Effector memory CD8-positive, alpha-beta T cell (primary cell): Measurements from ENCODE around the gene ZNF831.
A peak's percentile ranks its signal among the peaks of the same experiment; 100 is the strongest.

Source experiments
- ATAC-seq: fragments of 150-1000 bp; cut with Tn5 transposase; replicated peaks from 2 replicates; pipeline ENCODE4 v1.10.0; 2021; ENCODE audit warnings: mild to moderate bottlenecking, moderate library complexity
- DNase-seq, 3 experiments: peaks; one replicate each; pipeline ENCODE4 v3.0.0; 2021
- H3K27ac Mint-ChIP-seq, 2 donors: one replicate each; pipeline ENCODE4 v1.8.0; 2022; ENCODE audit warnings: mild to moderate bottlenecking in 2 of 2, mixed read lengths in 2 of 2, moderate library complexity in 2 of 2
- H3K27me3 Mint-ChIP-seq, 2 donors: one replicate each; pipeline ENCODE4 v1.8.0; 2022; ENCODE audit warnings: mixed read lengths in 2 of 2
- H3K36me3 Mint-ChIP-seq: one replicate; pipeline ENCODE4 v1.8.0; 2022; ENCODE audit warnings: mild to moderate bottlenecking, moderate library complexity, mixed read lengths; ENCODE audit not compliant: insufficient read depth
- H3K4me1 Mint-ChIP-seq, 2 donors: one replicate each; pipeline ENCODE4 v1.8.0; 2022; ENCODE audit warnings: low read depth in 2 of 2, mixed read lengths in 2 of 2
- H3K4me3 Mint-ChIP-seq, 2 donors: one replicate each; pipeline ENCODE4 v1.8.0; 2022; ENCODE audit warnings: mild to moderate bottlenecking in 2 of 2, mixed read lengths in 2 of 2, moderate library complexity in 2 of 2
- H3K9me3 Mint-ChIP-seq, 2 donors: one replicate each; pipeline ENCODE4 v1.8.0; 2022; ENCODE audit warnings: mixed read lengths in 2 of 2

The ZNF831 gene

DNA sequence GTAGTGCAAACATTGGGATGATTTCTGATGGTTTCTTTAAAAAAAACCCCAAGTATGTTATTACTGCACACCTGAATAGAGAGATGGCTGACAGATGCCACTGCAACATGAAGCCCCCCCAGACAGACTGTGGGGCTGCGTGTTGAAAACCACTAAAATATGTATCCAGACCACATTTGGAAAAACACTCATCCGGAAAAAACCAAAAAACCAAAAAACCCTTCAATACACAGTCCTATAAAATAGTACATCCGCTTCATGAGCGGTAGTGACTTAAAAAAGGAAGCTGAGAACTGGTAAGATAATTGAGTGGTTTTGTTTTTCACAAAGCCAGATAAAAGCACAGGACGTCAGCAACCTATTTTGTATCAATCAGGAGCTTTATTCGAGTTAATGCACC lies 89.7 kb downstream of the ZNF831 start:
- peaks cover 41 to 45% of the 10 kb centered on the region in 2 donors for H3K4me1 Mint-ChIP-seq
- peak overlapping the region; percentile 89 to 90 for H3K27ac Mint-ChIP-seq
- DNase-seq, result peak in 2 of 3 experiments; percentile 5 to 12
- H3K27me3 Mint-ChIP-seq, result no peaks in the 10 kb centered on the region
- ATAC-seq, result peak; percentile 71
- H3K9me3 Mint-ChIP-seq, result no peaks in the 10 kb centered on the region
- H3K36me3 Mint-ChIP-seq, result peaks cover 30% of the 10 kb centered on the region
- H3K4me3 Mint-ChIP-seq, result peak overlapping the region; percentile 54 to 72

DNA sequence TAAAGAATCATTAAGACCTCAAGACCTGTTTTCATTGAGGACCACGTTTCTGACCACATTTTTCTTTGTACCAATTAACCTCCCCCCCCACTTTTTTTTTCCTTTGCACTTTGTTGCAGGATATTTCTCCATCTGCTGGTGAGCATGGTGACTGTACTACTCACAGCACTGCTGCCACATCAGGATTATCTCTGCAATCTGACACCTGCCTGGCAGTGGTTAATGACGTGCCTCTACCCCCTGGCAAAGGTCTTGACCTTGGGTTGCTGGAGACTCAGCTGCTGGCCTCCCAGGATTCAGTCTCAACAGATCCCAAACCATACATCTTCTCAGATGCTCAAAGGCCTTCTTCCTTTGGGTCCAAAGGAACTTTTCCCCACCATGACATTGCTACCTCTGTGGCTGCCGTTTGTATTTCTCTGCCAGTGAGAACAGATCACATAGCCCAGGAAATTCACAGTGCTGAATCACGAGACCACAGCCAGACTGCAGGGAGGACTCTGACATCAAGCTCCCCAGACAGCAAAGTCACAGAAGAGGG lies 90.2 kb downstream of the ZNF831 start:
- no peaks in the 10 kb centered on the region for H3K9me3 Mint-ChIP-seq
- DNase-seq (peak; percentile 17 to 25 (median 21)), ATAC-seq (peak; percentile 71)
- peaks cover 30% of the 10 kb centered on the region for H3K36me3 Mint-ChIP-seq
- peak overlapping the region; percentile 89 to 90 for H3K27ac Mint-ChIP-seq
- H3K4me1 Mint-ChIP-seq, result peaks cover 41 to 46% of the 10 kb centered on the region in 2 donors
- peak overlapping the region; percentile 54 to 72 for H3K4me3 Mint-ChIP-seq
- H3K27me3 Mint-ChIP-seq, result no peaks in the 10 kb centered on the region

DNA sequence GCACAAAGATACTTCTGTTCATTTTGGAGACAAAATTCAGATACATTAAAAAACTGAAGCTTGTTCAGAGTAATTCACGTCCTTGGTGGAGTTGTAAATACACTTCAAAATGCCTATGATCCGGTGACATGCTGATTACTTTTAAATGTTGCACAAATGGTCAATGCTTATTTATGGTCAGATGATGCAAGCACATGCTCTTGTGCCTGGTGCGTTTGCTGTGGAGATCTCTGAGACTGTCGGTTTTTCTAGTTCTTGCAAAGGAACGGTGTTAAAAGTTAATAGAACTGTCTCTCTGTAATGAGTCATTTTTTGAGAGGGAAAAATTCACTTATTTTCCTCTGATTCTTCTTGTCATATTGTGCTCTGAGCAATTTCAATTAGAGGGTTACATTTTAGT lies 91.6 kb downstream of the ZNF831 start:
- H3K4me1 Mint-ChIP-seq, result peaks cover 41 to 44% of the 10 kb centered on the region in 2 donors
- peaks cover 28% of the 10 kb centered on the region for H3K36me3 Mint-ChIP-seq
- no peaks in the 10 kb centered on the region for H3K27me3 Mint-ChIP-seq
- H3K4me3 Mint-ChIP-seq, result no peak overlapping the region
- H3K27ac Mint-ChIP-seq, result peak overlapping the region; percentile 89 to 90
- H3K9me3 Mint-ChIP-seq, result no peaks in the 10 kb centered on the region
- ATAC-seq (no peak), DNase-seq (no peak)

DNA sequence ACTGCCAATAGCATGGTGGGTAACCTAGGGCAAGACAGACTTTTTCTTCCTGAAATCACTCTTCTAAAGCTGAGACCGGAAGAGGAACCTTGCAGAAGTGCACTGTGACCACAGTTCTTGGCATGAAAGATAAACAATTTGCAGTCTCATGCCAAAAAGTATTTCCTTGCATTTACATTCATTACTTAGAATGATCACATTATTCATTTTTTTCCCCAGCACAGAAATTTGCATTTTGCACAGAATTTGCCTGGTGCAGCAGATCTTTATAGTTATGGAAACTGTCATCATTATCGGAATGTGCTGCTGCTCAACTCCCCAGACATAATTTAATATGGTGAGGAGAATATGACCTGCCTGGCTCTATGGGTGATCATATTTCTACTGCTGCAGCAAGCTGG lies 94.6 kb downstream of the ZNF831 start:
- no peak for ATAC-seq
- Mint-ChIP-seq H3K27me3 (no peaks in the 10 kb centered on the region), H3K9me3 (no peaks in the 10 kb centered on the region), H3K27ac (peak overlapping the region in 1 of 2 donors; percentile 56), H3K36me3 (peaks cover 15% of the 10 kb centered on the region), H3K4me1 (peaks cover 20 to 26% of the 10 kb centered on the region in 2 donors), H3K4me3 (peak overlapping the region; percentile 3 to 11)
- DNase-seq, result no peak

DNA sequence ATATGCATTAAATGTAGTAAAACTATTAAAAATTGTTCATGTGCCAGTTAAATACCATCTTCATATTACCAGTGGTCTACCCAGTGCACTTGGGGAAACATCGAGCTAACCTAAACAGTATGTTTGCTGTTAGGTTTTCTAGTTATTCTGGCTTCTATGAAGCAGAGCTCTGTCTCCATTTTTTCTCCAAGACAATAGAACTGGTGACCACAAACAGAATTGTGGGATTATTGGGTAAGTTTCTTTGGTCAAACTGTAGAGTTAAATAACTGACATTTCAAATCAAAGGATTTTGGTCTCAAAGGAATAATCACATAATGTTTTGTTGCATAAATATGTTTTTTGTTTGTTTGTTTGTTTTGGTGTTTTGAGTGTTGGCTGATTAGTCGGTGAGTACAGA lies 96.3 kb downstream of the ZNF831 start:
- peak overlapping the region in 1 of 2 donors; percentile 26 for H3K27ac Mint-ChIP-seq
- no peak overlapping the region for H3K4me3 Mint-ChIP-seq
- ATAC-seq (no peak), DNase-seq (no peak)
- no peaks in the 10 kb centered on the region for H3K27me3 Mint-ChIP-seq
- peaks cover 8 to 14% of the 10 kb centered on the region in 2 donors for H3K4me1 Mint-ChIP-seq
- peaks cover 10% of the 10 kb centered on the region for H3K36me3 Mint-ChIP-seq
- no peaks in the 10 kb centered on the region for H3K9me3 Mint-ChIP-seq

DNA sequence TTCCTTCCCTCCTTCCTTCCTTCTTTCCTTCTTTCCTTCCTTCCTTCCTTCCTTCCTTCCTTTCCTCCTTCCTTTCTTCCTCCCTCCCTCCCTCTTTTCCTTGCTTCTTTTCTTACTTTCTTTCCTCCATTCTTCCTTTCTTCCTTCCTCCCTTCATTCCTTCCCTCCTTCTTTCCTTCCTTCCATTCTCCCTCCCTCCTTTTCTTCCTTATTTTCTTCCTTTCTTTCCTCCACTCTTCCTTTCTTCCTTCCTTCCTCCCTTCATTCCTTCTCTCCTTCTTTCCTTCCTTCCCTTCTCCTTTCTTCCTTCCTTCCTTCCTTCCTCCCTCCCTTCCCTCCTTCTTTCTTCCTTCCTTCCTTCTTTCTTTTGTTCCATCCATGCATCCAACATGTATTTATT lies 101.7 kb downstream of the ZNF831 start:
- Mint-ChIP-seq H3K27me3 (peaks cover 5 to 35% of the 10 kb centered on the region in 2 donors), H3K9me3 (no peaks in the 10 kb centered on the region), H3K4me1 (peaks cover 10% of the 10 kb centered on the region in 2 donors), H3K36me3 (no peaks in the 10 kb centered on the region), H3K4me3 (no peak overlapping the region), H3K27ac (no peak overlapping the region)
- DNase-seq, result no peak
- ATAC-seq, result no peak

DNA sequence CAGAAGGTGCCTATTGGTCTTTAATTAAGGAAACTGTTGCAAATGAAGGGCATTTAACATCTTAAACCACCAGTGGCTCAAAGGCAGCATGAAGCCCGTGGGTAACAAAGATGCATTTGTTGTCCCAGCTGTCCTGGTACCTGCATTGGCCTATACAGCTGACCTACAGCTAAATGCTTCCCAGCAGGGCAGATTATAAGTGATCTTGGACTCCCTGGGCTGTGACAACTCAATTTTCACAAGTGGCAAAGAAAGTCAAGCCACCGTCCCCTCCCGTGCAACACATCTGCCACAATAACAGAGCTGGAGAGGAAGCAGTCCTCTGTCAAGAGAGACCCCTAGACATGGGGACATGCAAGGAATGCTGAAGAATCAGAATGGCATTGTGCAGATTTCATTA lies 105.2 kb downstream of the ZNF831 start:
- Mint-ChIP-seq H3K9me3 (no peaks in the 10 kb centered on the region), H3K27me3 (peaks cover 13 to 53% of the 10 kb centered on the region in 2 donors), H3K4me3 (peak overlapping the region; percentile 31 to 57), H3K36me3 (no peaks in the 10 kb centered on the region), H3K4me1 (peaks cover 10 to 15% of the 10 kb centered on the region in 2 donors), H3K27ac (no peak overlapping the region)
- no peak for DNase-seq
- no peak for ATAC-seq

DNA sequence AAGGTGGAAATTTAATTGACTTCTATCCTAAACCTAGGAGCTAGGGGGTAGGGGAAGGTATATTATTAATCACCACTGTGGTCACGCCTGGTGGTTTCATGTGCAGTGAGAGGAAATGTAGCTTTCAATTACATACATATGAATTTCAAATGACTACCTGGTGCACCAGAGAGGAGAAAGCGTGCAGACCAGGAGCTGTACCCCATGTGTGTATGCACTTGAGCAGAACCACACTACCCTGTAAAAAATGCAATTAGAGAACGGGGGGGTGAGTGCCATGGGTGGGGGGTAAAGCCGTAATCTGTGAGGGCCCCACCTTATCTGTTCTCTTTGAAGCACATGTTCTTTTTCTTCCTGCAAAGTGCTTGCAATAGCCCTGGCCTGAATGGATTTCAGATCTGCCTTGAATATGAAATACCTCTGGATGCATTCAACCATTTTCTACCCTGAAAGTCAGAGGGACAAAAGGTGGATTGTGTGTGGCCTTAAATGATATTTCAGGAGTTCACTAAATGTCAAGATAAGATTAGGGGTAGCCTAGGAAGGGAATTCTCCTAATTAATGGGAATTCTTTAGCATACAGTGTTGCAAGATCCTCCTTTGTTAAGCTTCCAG lies 105.9 kb downstream of the ZNF831 start:
- H3K27me3 Mint-ChIP-seq, result peaks cover 20 to 60% of the 10 kb centered on the region in 2 donors
- peak overlapping the region; percentile 31 to 57 for H3K4me3 Mint-ChIP-seq
- H3K9me3 Mint-ChIP-seq, result no peaks in the 10 kb centered on the region
- DNase-seq, result no peak
- no peaks in the 10 kb centered on the region for H3K36me3 Mint-ChIP-seq
- H3K27ac Mint-ChIP-seq, result no peak overlapping the region
- ATAC-seq, result peak; percentile 14
- H3K4me1 Mint-ChIP-seq, result peaks cover 15 to 22% of the 10 kb centered on the region in 2 donors

DNA sequence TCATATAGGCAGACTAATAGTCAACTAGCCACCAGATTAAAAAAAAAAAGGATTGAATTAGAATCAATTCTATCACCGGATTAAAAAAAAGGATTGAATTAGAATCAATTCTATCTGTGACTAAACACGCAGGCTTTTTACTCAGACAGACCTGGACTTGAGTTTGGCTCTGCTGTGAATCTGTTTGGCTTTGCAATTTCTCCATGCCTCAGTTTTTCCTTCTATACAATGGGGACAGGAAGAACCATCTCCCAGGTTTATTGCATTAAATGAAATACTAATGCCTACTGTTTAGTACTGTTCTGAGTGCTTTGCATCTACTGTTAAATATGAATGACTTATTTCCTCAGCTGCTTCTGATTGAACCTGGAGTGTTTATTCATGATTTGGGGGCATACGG lies 106.8 kb downstream of the ZNF831 start:
- Mint-ChIP-seq H3K9me3 (no peaks in the 10 kb centered on the region), H3K27ac (no peak overlapping the region), H3K4me1 (peaks cover 16 to 27% of the 10 kb centered on the region in 2 donors), H3K36me3 (no peaks in the 10 kb centered on the region), H3K27me3 (peaks cover 27 to 64% of the 10 kb centered on the region in 2 donors), H3K4me3 (no peak overlapping the region)
- no peak for ATAC-seq
- no peak for DNase-seq

DNA sequence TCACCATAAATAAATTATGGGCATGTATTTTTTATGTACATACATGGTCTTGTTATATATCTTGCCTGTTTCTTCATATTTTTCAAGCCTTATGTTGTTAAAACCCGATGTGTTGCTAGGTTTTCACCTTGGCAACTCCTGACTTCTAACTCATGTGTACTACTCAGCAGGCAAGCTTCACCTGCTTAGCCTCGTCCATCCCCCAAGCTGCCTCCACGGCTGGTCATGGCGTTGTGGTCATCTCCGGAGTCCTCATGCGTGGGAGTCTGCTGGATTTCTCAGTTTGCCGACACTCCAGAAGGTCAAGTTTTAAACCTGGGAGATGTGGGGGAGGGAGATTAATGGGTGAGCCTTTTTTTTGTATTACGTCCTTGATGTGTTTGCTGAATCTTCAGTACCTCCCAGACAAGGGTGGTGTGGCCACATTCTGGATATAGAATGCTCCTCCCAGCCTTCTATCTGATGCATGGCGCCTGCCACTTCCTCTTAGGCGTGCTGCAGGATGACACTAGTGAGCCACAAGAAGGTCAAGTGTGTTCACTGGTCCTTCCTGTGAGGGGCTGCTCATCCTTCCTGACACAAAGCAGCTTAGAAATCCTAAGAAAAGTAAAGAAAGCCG lies 110.2 kb downstream of the ZNF831 start:
- Mint-ChIP-seq H3K4me1 (peaks cover 16 to 25% of the 10 kb centered on the region in 2 donors), H3K36me3 (no peaks in the 10 kb centered on the region)

DNA sequence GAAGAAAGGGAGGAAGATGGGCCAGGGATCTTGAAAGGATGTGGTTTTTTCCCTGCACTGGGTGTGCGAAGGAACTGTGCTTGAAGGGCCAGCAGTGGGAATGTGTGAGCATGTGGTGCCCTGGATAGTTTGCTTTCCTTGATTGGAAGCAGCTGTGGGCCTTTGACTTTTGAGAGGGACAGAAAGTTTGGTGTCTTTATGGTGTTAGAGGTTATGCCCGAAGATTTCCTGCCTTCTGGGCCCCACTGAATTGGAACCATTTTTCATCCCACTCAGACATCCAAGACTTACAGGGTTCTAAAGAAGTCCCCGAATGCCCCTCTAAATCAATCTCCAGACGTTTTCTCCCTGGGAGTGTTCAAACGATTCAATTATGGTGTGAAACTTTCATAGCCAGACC lies 113.3 kb downstream of the ZNF831 start:
- Mint-ChIP-seq H3K27ac (no peak overlapping the region), H3K4me3 (no peak overlapping the region)

More for the DNA sequence above, 110.2 kb downstream of the ZNF831 start:
- ATAC-seq, result peak; percentile 50
- H3K27ac Mint-ChIP-seq, result peak overlapping the region in 1 of 2 donors; percentile 18
- no peak for DNase-seq
- H3K9me3 Mint-ChIP-seq, result no peaks in the 10 kb centered on the region
- H3K4me3 Mint-ChIP-seq, result peak overlapping the region in 1 of 2 donors; percentile 40
- H3K27me3 Mint-ChIP-seq, result peaks cover 35 to 54% of the 10 kb centered on the region in 2 donors

DNA sequence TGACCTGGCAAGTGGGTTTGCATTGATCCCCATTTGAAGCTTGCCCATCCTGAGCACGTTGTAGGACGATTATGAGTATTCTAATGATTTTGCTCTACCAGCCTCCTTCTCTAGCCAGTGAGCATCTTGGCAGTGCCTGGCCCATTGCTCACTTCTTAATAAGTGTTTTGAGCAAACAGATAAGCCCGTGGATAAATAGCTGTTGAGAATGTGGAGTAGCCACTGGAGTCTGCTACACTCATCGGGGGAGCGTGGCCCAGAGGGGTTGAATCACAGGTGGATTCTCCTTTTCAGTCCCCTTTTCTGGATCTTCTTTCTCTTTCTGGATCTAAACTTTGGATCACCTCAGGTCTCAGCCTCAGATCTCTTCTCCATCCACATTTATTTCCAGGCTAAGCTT lies 120.8 kb downstream of the ZNF831 start:
- Mint-ChIP-seq H3K9me3 (no peaks in the 10 kb centered on the region), H3K4me3 (no peak overlapping the region), H3K27ac (no peak overlapping the region), H3K27me3 (peaks cover 0 to 26% of the 10 kb centered on the region in 2 donors), H3K36me3 (no peaks in the 10 kb centered on the region), H3K4me1 (no peaks in the 10 kb centered on the region)
- DNase-seq, result no peak
- no peak for ATAC-seq

More for the DNA sequence above, 113.3 kb downstream of the ZNF831 start:
- Mint-ChIP-seq H3K27me3 (peaks cover 35 to 36% of the 10 kb centered on the region in 2 donors), H3K9me3 (no peaks in the 10 kb centered on the region), H3K36me3 (no peaks in the 10 kb centered on the region), H3K4me1 (peaks cover 6 to 18% of the 10 kb centered on the region in 2 donors)
- ATAC-seq (no peak), DNase-seq (no peak)

DNA sequence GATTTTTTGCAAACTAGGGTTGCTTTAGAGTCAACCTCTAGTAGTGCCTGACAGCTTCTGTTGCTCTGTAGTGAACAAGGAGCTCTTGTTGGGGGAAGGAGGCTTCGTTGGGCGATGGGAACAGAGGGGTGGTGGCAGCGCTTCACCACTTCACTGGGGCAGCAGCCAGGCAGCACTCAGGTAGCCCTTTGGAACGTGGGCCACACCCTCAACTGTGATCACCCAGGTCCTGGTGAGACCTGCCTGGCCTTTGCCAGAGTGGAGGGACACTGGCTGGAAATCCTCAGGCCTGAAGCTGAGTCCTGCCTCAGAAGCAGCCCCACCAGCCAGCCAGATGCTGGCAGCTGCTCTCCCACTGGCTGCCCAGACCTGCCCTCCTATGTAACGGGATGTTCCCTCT lies 126.4 kb downstream of the ZNF831 start:
- no peak overlapping the region for H3K27ac Mint-ChIP-seq
- ATAC-seq (no peak), DNase-seq (no peak)
- H3K9me3 Mint-ChIP-seq, result no peaks in the 10 kb centered on the region
- peaks cover 5 to 6% of the 10 kb centered on the region in 2 donors for H3K4me1 Mint-ChIP-seq
- H3K4me3 Mint-ChIP-seq, result no peak overlapping the region
- no peaks in the 10 kb centered on the region for H3K36me3 Mint-ChIP-seq
- H3K27me3 Mint-ChIP-seq, result peaks cover 18 to 48% of the 10 kb centered on the region in 2 donors
